D721Med (cell line): Measurements from ENCODE around the gene RERE.

ENCODE experiments used
- DNase-seq: peaks from one replicate; pipeline ENCODE4 v3.0.0; 2011; ENCODE audit warnings: low spot score; ENCODE audit not compliant: insufficient read length
- FAIRE-seq: peaks from 2 replicates; lab custom pipeline; 2011; peaks lifted over from hg19 to GRCh38; lab: Jason Lieb, UNC
- CTCF ChIP-seq: IDR thresholded peaks from 2 replicates; pipeline ENCODE4 v1.5.1; 2012; ENCODE audit warnings: mild to moderate bottlenecking, control low read depth; ENCODE audit not compliant: insufficient read depth; ENCODE audit errors: missing control alignments

Gene RERE

DNA sequence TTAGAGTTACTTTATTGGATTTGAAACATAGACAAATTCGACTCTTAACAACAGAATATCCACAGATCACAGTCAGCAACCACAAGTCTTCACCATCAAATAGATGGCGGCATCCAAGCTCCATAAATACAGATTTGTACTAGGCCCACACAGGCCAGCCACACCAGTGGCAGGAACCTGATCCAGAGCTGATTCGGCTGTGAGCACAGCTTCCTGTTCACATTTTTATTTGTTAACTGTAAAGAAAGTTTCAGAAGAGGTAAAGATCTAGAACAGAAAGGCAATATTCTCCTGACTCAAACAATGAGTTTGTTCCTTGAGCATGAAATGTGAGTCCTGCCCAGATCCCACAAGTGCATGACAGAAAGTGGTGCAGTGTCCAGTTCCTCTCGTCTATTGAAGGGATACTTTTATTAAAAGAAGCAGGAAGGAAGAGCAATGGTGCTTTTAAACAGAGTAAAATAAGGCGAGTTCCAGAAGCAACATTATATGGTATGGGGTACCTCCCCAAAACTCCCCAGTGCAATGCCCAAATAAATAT lies 293.7 kb downstream of the RERE start:
- FAIRE-seq (no peak), DNase-seq (no peak)
- TF ChIP-seq CTCF: no peak

DNA sequence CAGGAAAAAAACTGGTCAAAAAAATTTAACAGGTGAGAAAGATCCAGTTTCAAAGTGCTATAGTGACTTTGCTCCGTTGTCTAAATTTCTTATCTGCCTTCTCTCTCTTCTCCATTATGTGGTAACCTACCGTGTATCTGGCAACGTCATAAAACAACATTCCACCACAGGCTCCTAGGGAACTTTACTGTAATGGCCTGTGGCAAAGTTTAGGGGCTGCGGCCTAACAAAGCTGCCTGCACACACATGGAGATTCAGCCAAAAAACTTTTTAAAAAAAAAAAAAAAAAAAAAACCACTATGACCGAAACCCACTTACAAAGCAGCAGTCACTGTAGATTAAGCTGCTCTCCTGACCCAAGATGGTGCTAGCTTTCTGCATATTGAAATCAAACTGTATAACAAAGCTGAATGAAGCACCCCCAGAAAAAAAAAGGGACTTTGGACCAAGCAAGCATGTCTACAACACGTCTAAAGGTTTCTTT lies 296.9 kb downstream of the RERE start:
- FAIRE-seq: no peak
- DNase-seq: no peak
- no peak for TF ChIP-seq CTCF

DNA sequence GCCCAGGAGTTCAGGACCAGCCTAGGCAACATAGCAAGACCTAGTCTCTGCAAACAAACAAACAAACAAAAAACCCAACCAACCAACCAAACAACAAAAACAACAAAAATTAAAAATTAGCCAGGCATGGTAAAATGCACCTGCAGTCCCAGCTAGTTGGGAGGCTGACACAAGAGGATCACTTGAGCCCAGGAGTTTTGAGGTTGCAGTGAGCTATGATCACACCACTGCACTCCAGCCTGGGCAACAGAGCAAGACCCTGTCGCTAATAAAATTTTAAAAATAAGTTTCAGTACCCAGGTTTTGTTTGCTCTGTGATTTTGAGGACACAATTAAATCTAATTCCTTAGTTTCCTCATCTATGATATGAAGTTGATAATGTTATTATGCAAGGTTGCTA lies 298.3 kb downstream of the RERE start:
- no peak for TF ChIP-seq CTCF
- FAIRE-seq (no peak), DNase-seq (no peak)

DNA sequence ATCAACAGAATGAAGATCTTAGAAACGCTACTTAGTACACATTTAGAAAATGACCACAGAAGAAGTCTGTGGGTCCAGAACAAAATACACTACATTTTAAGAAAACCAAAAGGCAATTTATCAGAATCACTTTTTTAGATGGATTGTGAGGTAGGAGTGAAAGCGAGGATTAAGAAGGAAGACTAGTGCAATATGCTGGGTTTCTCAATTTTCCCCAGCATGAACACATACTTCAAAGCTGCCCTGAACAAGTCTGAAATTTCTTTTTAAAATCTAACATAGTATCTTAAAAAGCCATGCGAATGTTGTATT lies 299.0 kb downstream of the RERE start:
- TF ChIP-seq CTCF: no peak
- DNase-seq (no peak), FAIRE-seq (no peak)

DNA sequence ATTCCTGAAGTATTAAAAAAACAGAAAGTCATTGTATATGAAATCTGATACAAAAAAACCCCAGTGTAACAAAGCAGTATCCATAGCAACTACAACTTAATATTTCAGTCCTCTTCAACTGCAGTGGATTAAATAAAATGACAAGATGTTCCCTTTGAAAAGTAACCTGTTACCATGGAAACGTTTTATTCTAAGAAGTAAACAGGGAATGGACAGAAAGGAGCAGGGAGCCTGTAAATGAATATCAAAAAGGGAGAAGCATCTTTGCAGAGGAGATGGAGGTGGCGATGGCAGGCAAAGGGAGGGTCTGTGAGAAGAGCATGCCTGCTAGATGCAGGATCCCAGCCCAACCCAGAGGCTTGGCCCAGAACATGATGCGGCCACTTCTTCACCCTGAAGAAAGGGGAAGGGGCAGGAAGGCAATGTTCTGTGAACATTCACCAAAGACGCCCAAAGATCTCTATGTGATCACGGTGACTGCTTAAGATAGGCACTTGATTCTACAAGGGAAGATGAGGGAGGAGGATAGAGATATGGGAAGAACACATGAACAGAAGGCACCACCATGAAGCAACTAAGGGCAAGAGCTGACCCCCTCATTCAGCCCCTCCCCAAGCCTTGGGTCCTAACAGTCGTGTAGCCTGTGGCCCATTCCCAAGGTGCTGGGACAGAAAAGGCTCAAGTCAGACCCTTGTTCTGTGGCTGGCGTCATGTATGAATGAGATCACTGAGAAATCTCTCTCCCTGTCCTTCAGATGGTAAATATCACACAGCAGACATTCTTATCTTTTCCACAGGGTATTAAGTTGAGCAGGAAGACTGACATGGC lies 299.6 kb downstream of the RERE start:
- no peak for FAIRE-seq
- TF ChIP-seq CTCF: no peak
- no peak for DNase-seq

- no peak for FAIRE-seq
- TF ChIP-seq CTCF: no peak
- no peak for DNase-seq
Measured at GRCh38 chr1:8516793-8517556, 300.5 kb downstream of the RERE start.
